Omental fat pad (tissue), 4 donors: ENCODE data around the gene FAM53A. TPM values are rescaled to one million over a fixed set of nuclear protein-coding genes. Genes with fewer than 3 reads are reported as not detected.

Experiments
- ATAC-seq: fragments of 150-250 bp; one replicate; pipeline ENCODE4 v1.9.1; 2016; ENCODE audit warnings: mild to moderate bottlenecking, moderate library complexity; ENCODE audit not compliant: low FRiP score
- DNase-seq: peaks from one replicate; pipeline ENCODE4 v3.0.0-alpha.2; 2019; ENCODE audit warnings: low spot score
- total RNA-seq, 4 donors: library from RNA; depleted of rRNA; stranded (reverse); fragments of >200 nt; gene quantifications; one replicate each; pipeline ENCODE4 v1.1.0, GENCODE V29; 2016
- TF ChIP-seq, protein P1 (sequence below), 3 donors: fragments of 450-650 bp; IDR thresholded peaks; one replicate each; pipeline ENCODE4 v1.5.1; 2016 to 2017; ENCODE audit warnings: antibody characterized with exemption in 3 of 3, mild to moderate bottlenecking in 3 of 3, moderate library complexity in 2 of 3

The FAM53A gene
- total RNA-seq, 4 donors from 2014 or later = 2.0 to 10.9 (median 5.6) TPM

DNA sequence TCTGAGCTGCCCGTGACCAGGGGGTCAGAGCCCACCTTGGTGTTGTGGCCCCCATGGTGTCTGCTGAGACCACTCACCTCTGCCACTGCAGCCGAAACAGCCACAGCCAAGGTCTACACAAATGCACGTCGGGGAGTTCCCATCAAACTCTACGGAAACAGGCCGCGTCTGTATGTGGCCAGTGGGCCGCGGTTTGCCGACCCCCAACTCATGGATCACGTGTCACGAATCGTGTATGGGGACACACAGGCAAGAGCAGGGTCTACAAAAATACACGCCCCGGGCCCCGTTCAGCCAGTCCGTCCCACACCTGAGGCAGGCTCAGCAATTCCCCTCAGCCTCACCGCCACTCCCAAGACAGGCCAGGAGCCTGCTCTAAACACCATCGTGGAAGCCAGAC lies 53.8 kb downstream of the FAM53A start:
- no peak for DNase-seq
- no peak for ATAC-seq
- TF ChIP-seq, protein P1, sequence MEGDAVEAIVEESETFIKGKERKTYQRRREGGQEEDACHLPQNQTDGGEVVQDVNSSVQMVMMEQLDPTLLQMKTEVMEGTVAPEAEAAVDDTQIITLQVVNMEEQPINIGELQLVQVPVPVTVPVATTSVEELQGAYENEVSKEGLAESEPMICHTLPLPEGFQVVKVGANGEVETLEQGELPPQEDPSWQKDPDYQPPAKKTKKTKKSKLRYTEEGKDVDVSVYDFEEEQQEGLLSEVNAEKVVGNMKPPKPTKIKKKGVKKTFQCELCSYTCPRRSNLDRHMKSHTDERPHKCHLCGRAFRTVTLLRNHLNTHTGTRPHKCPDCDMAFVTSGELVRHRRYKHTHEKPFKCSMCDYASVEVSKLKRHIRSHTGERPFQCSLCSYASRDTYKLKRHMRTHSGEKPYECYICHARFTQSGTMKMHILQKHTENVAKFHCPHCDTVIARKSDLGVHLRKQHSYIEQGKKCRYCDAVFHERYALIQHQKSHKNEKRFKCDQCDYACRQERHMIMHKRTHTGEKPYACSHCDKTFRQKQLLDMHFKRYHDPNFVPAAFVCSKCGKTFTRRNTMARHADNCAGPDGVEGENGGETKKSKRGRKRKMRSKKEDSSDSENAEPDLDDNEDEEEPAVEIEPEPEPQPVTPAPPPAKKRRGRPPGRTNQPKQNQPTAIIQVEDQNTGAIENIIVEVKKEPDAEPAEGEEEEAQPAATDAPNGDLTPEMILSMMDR (IDR thresholded peaks at IDR 0.05) = no peak

DNA sequence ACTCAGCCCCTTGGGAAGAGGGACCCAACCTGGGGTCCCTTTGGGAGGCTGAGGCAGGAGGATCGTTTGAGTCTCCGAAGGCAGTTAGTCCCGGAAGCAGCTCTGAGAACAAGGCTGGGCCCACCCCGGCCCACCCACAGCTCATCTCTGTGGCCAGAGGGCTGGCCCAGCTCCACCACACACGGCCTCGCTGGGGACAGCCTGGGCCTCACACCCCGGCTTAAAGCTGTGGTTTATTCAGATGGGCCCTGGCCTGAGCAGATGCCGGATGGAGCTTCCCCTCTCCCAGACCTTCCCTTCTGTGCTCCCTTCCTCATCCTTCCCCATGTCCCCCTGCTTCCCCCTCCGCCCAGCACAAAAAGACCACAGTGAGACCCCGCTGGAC lies 54.4 kb downstream of the FAM53A start:
- ATAC-seq (no peak), DNase-seq (no peak)
- TF ChIP-seq, protein P1 (IDR thresholded peaks at IDR 0.05) = no peak

DNA sequence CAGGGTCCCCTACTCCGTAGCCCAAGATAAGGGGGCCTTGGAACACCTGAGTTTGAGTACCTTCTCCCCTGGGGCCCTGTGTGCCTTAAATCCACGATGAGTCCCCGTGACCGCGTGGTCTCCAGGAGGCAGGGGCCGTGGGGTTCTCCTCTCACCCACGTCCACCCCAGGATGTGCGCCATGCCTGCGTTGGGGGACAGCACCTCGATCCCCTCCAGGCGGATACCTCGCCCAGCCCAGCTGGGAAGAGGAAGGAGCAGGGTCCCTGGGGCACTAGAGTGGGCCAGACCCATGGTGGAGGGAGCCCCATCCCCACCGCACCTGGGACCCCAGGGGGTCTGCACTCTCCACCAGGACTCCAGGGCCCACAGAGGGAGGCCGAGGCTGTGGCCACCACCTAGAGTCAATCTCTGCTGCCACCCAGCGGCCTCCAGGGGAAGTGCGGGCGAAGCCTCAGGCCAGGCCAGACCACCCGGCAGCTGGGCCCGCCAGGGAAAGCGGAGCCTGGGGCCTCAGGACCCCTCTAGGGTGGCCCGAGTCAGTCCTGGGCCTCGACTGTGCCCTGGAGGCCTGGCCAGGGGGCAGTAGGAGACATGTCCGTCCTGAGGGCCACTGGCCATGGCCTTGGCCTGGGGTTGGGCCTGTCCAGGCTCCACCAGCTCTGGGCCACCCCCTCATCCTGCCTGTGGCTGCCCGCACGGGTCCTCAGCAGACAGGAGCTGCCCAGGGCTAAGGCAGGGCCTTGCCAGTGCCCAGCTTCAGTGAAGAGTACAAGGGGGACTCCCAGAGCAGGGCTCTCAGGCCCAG lies 55.0 kb downstream of the FAM53A start:
- TF ChIP-seq, protein P1 (IDR thresholded peaks at IDR 0.05) = peak in 2 of 3 donors; percentile 55 to 75
- ATAC-seq = peak; percentile 78
- peak; percentile 68 for DNase-seq

DNA sequence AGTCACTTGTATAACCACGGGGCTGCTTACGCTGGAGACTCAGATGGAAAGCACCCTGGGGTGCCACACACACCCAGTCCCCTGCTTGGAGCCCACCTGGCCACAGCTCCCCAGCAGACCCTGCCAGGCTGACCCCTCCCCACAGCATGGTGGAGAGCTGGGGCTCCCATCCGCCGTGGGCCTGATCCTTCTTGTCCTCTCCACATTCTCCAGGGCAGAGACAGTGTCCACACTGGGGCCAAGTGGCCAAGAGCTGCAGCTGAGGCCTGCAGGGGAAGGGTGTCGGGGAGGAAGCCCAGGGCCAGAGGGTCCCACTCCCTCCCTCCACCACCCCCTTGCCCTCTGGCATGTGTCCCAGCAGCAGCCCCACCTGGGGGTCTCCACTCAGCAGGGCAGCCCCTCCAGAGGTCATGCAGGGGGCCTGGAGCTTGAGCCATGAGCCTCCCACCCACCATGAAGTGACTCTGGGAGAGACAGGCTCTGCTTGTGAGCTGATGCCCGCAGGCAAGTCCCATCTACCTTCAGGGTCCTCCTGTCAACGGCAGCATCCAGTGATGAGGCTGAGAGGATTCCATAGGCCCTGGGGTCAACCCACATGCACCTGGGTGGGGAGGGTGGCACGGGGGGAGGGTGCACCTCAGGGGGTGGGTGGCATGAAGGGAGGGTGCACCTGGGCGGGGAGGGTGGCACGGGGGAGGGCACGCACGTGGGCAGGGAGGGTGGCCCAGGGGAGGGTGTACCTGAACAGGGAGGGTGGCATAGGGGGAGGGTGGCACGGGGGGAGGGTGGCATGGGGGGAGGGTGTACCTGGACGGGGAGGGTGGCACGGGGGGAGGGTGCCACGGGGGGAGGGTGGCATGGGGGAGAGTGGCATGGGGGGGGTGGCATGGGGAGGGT lies 56.4 kb downstream of the FAM53A start:
- DNase-seq (no peak), ATAC-seq (no peak)
- TF ChIP-seq, protein P1 (IDR thresholded peaks at IDR 0.05) = no peak

DNA sequence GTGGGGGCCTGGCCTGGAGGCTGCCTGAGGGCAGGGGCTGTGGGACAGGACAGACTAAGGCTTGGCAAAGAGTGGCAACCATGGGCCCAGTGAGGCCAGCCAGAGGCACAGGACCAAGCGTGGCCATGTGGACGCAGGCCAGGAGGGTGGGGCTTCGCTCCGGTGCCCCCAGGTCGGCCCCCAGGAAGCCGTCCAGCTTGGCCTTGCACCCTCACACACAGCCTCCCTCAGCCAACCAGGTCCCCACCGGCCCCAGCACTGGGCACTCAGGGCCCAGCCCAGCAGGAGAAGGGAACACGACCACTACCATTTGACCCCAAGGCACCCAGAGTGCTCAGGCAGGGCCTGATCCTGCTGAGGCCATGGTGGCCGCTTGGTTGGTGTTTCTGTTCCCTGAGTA lies 57.2 kb downstream of the FAM53A start:
- TF ChIP-seq, protein P1 (IDR thresholded peaks at IDR 0.05) = no peak
- DNase-seq = no peak
- no peak for ATAC-seq

DNA sequence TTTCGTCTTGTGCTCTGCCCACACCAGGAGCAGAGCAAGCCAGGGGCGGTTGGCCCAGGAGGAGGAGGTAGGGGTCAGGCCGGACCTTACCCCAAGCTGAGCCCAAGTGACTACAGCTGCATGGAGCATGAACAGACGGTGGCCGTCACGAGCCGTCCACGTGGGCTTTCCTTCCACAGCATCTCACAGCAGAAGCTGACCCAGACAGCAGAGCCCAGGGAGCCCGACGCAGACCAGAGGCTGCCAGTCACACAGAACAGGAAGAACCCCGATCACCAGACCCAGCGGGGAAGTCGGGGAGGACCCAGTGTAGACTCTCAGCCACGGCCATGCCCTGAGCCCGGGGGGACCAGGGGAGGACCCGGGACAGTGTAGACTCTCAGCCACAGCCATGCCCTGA lies 58.0 kb downstream of the FAM53A start:
- no peak for ATAC-seq
- DNase-seq = no peak
- TF ChIP-seq, protein P1 (IDR thresholded peaks at IDR 0.05) = no peak
